GM08714 (cell line): ENCODE measurements around the gene ARHGEF18.
"Not testable (repeated sequence)": the region's sequence is repeated elsewhere in the genome, so short reads cannot be mapped to it uniquely, and the experiment has no call there.

Source experiments
- H3K4me3 ChIP-seq: fragments of 200-500 bp; sonication (Bioruptor generic); 2 replicates; pipeline ENCODE4 v1.5.1; 2014; ENCODE audit warnings: mild to moderate bottlenecking, low read length, inconsistent platforms
- ZNF274 ChIP-seq: IDR thresholded peaks from 2 replicates; pipeline ENCODE4 v1.6.1; 2012; ENCODE audit warnings: mild to moderate bottlenecking, low read depth, low read length

ARHGEF18 gene

GRCh38 chr19:7348587-7349230 is at the start of gene ARHGEF18:
Gene ARHGEF18, plus strand, starts transcription at chr19:7348937. Its CDS starts 13,954 bp downstream, at chr19:7362891.
- H3K4me3 ChIP-seq, result peak within 1 kb of the TSS; percentile 45; the same call in 1 of the 2 replicates

DNA sequence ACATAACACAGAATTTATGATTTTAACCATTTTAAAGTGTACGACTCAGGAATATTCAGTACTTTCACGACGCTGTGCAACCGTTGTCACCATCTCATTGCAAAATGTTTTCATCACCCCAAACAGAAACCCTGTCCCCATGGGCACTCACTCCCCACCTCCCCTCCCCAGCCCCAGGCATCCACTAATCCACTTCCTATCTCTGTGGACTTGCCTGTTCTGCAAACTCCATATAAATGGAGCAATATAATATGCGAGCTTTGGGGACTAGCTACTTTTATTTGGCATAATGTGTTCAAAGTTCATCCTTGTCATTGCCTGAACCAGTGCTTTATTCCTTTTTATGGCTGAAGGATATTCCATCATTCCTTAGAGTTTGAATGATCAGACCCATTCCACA is 47.2 kb upstream of the ARHGEF18 start:
- no peak for TF ChIP-seq ZNF274
- no peak overlapping the region for H3K4me3 ChIP-seq

More at GRCh38 chr19:7348587-7349230, at the start of gene ARHGEF18:
- no peak for TF ChIP-seq ZNF274

DNA sequence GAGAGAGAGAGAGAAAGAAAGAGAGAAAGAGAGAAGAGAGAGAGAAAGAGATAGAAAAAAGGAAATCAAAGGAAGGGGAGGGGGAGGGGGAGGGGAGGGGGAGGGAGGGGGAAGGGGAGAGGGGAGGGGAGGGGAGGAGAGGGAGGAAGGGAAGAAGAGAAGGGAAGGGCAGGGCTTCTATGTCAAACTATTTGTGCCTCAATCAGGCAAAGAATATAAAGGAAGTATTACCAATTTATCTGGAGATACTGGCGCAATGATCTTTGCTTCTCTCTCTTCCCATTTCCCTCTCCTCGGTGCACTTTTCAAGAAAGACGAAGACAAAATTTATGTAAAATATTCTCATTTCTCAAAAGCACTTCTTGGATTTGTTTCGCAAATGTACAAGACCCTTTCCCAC is 45.3 kb upstream of the ARHGEF18 start:
- no peak for TF ChIP-seq ZNF274
- H3K4me3 ChIP-seq, result no peak overlapping the region

DNA sequence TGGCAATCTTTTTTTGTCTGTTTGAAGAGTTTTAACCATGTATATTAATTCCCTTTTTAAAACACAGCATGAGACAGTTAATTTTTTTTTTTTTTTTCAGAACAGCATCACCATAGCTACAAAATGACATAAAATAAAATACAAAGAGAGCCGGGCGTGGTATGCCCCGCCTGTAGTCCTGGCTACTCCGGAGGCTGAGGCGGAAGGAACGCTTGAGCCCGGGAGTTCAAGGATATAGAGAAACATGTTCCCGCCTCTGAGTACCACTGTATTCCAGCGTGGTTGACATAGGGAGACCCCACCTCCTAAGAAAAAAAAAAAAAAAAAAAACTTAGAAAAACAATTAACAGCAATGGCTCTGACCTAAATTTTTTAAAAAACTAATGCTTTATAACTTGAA is 44.5 kb upstream of the ARHGEF18 start:
- TF ChIP-seq ZNF274, result no peak
- no peak overlapping the region for H3K4me3 ChIP-seq

GRCh38 chr19:7307590-7308218 is 41.0 kb upstream of the ARHGEF18 start:
- TF ChIP-seq ZNF274, result no peak
- H3K4me3 ChIP-seq, result no peak overlapping the region

GRCh38 chr19:7308327-7308726 is 40.4 kb upstream of the ARHGEF18 start:
- not testable (repeated sequence) for H3K4me3 ChIP-seq

GRCh38 chr19:7311911-7312310 is 36.8 kb upstream of the ARHGEF18 start:
- TF ChIP-seq ZNF274, result no peak

DNA sequence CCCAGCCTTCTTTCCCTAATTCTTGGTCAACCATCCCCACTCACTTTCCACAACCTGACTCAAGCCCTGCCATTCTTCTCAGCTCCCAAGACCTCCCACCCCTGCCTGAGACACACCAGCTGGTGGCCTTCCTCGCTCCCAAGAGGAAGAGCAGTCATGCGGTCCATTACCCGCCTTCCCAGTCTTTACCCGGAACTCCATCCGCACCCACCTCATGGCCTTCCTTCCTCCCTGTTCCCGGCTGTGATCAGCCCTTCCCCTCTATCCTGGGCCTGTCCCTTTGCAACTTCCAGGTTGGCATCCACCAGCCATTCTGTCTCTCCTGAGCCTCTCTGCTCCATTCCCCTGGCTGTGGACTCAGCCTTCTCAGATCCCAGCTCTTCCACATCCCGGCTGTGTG is 35.9 kb upstream of the ARHGEF18 start:
- TF ChIP-seq ZNF274, result no peak
- no peak overlapping the region for H3K4me3 ChIP-seq

More at GRCh38 chr19:7311911-7312310, 36.8 kb upstream of the ARHGEF18 start:
- no peak overlapping the region for H3K4me3 ChIP-seq

DNA sequence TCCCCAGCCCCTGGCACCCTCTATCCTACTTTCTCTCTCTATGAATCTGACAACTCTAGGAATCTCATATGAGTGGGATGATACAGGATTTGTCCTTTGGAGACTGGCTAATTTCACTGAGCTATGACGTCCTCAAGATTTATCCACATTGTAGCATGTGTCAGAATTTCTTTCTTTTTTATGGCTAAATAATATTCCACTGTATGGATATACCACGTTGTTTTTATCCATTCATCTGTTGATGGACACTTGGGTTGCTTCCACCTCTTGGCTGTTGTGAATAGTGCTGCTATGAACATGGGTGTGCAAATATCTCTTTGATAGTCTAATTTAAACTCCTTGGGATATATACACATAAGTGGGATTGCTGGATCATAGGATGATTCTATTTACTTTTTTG is 30.6 kb upstream of the ARHGEF18 start:
- no peak for TF ChIP-seq ZNF274
- no peak overlapping the region for H3K4me3 ChIP-seq

DNA sequence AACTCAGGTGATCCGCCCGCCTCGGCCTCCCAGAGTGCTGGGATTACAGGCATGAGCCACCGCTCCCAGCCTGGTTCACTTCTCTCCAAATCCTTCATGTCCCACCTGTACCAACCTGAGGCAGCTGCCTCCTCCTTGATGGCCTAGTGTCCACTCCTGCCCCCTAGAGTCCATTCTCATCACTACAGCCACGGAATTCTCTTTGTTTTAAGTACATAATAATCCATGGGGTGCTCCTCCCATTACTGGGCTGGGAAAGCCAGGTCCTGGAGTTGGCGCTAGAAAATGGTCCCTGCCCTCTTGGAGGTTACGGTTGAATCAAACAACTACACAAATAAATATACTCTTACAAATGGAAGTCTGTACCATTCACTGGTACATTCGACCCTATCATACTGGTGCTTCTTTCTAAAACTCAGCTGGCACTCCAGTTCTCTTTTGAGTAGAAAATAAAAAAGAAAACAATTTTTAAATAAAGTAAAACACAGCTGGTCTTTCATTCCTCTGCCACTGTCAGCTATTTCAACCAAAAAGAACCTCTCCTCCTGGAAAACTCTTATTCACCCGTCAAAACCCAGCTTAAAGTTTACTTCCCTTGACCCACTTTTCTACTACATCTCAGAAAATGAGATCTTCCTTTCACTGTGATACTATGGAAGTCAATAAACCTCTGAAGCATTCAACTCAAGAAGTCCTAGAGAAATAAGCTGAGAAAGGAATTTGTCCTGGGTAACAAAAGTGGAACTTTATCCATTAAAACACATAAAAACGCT is 22.4 kb upstream of the ARHGEF18 start:
- no peak for TF ChIP-seq ZNF274

GRCh38 chr19:7327802-7328201 is 20.9 kb upstream of the ARHGEF18 start:
- no peak overlapping the region for H3K4me3 ChIP-seq
- no peak for TF ChIP-seq ZNF274

More for the DNA sequence above, 22.4 kb upstream of the ARHGEF18 start:
- H3K4me3 ChIP-seq, result no peak overlapping the region

GRCh38 chr19:7328647-7329046 is 20.1 kb upstream of the ARHGEF18 start:
- no peak for TF ChIP-seq ZNF274
- H3K4me3 ChIP-seq, result no peak overlapping the region

DNA sequence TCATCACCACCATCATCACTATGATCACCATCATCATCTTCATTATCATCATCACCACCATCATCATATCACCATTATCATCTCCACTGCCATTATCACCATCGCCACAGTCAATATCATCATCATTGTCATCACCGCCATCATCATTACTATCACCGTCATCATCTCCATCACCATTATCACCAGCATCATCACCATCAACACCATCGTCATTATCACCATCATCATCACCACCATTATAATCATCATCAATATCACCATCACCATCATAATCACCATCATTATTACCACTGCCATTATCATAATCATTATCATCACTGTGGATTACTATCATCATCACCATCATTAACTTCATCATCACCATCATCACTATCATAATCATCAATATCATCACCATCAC is 17.3 kb upstream of the ARHGEF18 start:
- no peak for TF ChIP-seq ZNF274
- H3K4me3 ChIP-seq, result no peak overlapping the region

DNA sequence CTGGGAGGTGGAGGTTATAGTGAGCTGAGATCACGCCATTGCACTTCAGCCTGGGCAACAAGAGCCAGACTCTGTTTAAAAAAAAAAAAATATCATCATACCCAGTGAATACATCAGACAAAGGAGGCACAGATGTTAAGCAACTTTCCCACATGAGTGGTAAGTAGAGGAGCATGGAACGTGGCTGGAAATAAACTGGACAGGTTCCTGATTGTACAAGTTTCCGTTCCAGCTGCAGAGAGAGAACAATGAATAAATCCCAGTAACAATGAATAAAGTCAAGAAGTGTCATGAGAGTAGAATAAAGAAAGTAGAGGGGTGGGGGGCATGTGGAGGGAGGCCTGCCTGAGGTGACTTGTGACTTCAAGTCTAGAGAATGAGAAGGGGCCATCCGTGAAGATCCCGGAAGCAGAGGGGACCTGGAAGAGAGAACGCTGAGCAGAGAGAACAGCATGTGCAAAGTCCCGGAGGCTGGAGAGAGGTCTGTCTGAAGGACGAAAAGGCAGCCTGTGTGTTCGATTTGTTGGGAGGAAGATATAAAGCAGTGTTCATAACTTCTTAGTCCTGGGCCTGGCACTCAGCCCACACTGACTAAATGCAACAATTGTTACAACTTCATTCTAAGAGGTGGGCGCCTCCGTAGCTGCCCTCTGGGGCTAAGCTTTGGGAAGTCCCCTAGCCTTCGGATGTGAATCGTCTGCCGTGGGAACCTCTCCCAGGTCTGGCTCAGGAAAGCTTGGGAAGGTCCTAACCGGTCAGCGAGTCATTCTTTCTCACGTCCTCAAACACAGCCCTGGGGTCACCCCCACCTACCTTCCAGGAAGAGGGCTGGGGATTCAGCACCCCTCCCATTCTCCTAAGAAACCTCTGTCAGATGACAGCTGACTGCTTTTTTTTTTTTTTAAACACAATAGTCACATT is 15.3 kb upstream of the ARHGEF18 start:
- no peak for TF ChIP-seq ZNF274
- H3K4me3 ChIP-seq, result no peak overlapping the region
